H1 (cell line): ENCODE data around the gene CPZ. TPM values are rescaled to one million over a fixed set of nuclear protein-coding genes. Genes with fewer than 3 reads are reported as not detected.

ENCODE experiments used
- BACH1 ChIP-seq: IDR thresholded peaks from 2 replicates; pipeline ENCODE4 v1.6.1; 2012; ENCODE audit warnings: low read length, improper control_type of control experiment
- CBX8 ChIP-seq: fragments of 300-800, 300-1000 bp; sonication (generic); IDR thresholded peaks from 2 replicates; pipeline ENCODE4 v1.7.1; 2016; ENCODE audit warnings: low read depth, low read length, borderline replicate concordance
- polyA plus RNA-seq, 7 experiments: library from polyadenylated mRNA; depleted of rRNA in 3 of 7; stranded (reverse) in 5 of 7; unstranded in 2 of 7; fragments of >200 nt in 5 of 7; fragments of 200-250 nt in 2 of 7; gene quantifications; 1 replicate in 5 of 7; 2 replicates in 1 of 7; 4 replicates in 1 of 7; pipeline versions ENCODE4 v1.2.1 to v1.2.3, GENCODE V29; 2011 to 2013; ENCODE audit warnings: missing spikeins in 2 of 7, mixed read lengths in 2 of 7
- total RNA-seq: library from RNA; stranded (reverse); fragmentation: NEBNext Ultra II Directional; extraction: Animal tissue kit (Norgen Biotek cat#: 25700); gene quantifications from 2 replicates; pipeline ENCODE4 v1.2.1, GENCODE V29; 2021

Gene CPZ
- total and polyA plus RNA-seq, 2 of the 8 experiments (the other 6 are each of a cell fraction or from before 2014, with no cell fraction given), result 28.8 to 40.7 TPM

DNA sequence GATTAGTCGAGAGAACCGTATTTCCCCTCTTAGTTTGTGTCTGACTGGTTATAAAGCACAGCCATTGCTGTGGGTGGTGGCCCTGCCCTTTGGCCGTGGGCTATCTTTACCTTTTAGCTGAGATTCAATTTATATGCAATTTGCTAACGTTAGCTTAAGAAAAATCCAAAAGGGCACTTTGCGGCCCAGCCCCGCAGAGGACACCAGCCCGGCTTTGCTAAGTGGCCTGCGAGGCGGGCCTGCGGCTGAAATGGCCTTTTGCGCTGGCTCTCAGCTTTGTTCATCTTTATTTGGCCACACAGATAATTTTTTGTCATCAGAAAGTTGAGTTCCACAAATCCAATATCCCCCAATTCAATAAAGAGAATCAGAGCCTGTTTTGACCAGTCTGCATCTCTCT, 48.3 kb downstream of the CPZ start (continued):
- TF ChIP-seq BACH1 (no peak), CBX8 (no peak)
